CD4-positive, alpha-beta T cell treated with Interleukin-2 at 100 ng/mL for 4 hours (primary cell): ENCODE results near the gene MKLN1.

ENCODE experiments used
- DNase-seq: peaks from one replicate; pipeline ENCODE4 v3.0.0-alpha.2; 2020; ENCODE audit warnings: low spot score

Gene MKLN1

DNA sequence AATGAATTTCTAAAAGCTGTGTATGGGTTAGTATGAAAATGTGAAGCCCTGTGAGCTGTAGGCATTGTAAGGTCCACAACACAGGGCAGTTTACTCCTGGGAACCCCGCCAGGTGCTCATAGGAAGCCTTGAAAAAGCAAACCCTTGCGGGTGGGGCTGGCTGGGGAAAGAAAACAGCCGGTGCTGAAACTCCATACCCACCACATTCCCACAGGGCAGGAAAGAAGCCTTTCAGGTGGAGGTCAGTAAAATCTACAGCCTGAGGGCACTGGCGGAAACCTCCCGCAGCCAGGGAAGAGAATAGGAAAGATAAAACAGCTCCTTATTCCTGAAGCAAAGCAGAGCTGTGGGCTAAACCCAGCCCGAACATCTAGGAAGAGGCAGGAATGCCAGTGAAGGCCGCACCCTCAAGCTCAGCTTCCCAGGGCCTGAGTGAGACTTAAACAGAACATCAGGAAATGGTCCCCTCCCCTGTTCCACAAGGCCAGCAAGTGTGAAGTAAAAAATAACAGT lies 194.0 kb downstream of the MKLN1 start:
- DNase-seq = no peak

DNA sequence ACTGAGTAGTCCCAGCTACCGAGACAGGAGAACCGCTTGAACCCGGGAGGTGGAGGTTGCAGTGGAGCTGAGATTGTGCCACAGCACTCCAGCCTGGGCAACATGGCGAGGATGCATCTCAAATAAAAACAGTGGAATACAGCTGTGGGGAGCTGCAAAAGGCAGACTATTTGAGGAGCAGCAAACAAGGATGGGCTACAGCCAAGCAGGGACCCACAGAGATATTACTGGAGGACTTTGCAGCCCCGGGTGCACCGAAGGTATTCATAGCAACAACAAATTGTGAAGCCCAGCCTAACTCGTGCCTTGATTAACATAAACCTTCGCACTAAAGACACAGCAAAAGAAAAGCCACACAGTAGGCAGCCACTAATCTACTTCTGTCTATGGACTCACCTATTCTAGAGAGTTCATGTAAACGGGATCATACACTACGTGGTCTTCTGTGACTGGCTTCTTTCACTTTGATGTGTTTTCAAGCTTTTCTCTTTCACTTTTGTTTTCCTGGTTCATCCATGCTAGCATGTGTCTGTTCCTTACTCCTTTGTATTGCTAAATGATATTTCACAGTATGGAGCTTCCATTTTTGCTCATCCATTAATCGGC lies 194.8 kb downstream of the MKLN1 start:
- DNase-seq = no peak

DNA sequence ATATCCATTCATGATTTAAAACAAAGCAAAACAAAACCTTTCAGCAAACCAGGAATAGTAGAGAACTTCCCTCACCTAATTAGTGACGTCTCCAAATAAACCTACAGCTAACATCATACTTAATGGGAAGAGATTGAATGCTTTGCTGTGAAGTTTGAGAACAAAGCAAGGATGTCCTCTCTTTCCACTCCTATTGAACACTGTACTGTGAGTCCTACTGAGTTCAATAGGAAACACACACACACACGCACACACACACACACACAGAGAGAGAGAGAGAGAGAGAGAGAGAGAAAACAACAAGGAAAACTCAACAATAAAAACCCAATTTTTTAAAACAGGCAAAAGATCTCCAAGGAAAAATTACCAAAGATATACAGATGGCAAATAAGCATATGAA lies 196.4 kb downstream of the MKLN1 start:
- DNase-seq = no peak

DNA sequence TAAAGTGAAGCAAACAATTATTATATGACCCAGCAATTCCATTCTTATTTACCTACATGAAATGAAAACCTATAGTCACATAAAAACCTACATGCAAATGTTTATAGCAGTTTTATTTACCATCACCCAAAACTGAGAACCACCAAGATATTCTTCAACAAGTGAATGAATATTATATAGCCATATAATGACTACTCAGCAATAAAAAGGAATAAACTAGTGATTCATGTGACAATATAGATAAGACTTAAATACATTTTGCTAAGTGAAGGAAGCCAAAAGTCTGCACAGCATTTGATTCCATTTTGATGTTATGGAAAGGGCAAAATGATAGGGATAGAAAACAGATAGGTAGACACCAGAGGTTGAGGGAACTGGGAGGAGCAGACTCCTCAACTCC lies 197.0 kb downstream of the MKLN1 start:
- no peak for DNase-seq

DNA sequence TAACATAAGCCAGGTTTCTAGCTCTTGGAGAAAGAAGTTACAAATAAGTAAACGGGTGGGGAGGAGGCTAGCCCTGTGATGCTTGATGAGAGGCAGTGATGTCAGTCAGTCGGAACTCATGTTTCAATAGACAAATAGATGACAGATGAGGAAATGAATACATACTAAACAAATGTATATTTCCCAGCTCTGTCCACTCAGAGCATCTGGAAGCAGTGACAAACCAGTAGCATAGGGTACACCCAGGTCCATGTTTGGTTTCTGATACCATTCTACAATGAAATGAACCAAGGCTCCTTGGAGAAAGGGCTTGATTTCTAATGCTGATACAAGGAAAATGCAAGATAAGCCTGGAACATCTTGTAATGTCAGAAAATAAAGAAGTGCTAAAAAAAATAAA lies 198.1 kb downstream of the MKLN1 start:
- no peak for DNase-seq

DNA sequence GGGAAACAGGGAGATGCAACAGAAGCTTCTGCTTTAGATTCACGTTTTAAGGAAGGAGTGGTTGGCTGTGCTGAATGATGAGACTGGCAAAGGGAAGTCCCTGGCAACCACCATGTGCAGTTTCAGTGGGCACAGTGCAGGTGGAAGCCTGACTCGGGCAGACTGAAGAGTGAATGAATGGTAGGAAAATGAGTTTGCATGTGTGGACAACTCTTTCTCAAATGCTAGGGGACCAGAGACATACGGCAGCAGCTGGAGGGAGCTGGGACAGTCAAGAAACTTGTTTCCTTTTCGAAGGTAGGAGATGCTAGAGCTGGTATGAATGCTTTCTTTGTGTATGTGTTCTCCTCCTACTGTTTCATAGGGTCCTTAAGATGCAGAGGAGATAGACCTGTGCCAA lies 199.8 kb downstream of the MKLN1 start:
- DNase-seq = no peak

DNA sequence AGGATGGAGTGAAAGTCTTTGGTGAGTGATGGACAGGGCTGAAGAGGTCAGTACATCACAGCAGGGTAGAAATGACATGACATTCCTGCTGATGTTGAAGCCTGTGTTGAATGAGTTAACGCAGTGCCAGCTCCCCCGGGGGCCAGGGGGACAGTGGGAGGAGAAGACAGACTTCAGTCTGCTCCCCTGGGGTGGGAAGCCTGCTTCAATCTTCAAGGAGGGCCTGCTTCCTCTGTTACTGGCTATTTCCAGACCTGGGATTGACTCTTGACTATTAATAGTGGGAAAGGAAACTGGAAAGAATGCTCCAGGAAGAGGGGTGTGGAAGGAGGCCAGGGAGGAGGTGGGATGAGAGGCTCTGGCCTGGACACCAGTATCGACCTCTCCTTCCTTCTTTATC lies 201.5 kb downstream of the MKLN1 start:
- DNase-seq = no peak

DNA sequence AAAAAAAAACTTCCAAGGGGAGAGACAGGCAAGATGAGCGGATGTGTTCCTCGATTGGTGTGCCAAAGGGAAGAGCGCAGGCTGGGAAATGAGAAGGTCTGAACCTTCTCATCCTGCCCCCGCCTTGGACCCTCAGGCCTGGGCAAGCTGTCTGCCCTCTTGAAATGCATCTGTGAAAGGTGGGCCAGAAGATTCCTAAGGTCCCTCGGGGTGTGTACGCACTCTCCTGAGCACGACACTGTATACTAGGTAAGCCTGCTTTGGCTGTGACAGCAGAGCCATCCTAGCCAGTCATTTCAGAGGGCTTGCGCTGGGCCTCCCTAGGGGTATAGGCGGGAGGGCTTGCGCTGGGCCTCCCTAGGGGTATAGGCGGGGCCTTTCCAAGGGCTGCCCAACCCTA lies 201.9 kb downstream of the MKLN1 start:
- no peak for DNase-seq

DNA sequence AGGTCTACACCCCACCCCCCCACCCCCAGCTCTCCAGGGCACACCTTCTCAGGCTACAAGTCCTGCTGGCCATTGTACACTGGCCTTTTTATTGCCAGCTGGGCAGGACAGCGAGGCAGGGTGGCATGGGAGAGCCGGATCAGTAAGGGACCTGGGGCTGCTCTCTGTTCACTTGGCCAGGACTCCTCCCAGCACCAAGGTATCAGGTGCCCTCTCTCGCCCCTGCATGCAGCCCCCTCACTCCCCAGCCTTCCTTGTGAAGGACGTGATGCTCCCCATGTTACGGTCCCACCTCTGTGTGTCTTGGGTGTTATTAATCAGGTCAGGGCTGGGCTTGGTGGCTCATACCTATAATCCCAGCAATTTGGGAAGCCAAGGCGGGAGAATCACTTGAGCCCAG lies 202.5 kb downstream of the MKLN1 start:
- DNase-seq = no peak

DNA sequence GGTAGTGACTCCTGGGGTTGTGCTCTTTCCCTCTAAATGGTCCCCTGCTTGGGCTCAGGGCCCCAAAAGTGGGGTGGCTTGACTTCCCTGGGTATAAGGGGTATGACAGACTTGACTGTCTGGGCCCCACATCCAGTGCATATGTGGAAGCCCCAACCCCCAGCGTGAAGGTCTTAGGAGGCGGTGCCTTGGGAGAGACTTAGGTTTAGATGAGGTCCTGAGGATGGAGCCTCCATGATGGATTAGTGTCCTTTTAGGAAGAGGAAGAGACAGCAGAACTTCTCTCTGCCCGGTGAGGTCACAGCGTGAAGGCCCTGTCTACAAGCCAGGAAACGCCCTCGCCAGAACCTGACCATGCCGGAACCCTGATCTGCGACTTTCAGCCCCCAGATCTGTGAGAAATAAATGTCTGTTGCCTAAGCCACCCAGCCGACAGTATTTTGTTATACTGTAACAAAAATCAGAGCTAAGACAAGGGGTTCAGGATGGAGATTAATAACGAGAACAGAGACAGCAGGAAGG lies 205.0 kb downstream of the MKLN1 start:
- no peak for DNase-seq

DNA sequence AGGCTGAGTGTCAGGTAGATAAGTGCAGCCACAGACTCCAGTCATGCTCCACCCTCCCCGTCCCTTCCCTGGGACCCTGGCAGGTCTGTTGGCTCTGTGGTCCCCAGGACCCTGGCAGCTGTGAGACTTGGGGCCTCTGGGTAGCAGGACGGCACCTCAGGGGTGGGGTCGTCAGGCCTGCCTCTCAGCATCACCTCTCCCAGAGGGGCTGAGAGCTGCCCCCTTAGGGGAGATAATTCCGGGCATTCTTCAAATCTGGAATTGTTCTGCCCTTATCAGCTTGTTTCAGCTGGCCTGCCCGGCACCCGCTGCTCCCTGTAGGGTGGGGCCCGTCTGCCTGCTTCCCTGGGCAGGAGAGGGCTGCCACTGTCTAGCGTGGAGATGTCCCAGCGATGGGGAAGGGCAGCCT lies 205.5 kb downstream of the MKLN1 start:
- DNase-seq = no peak

DNA sequence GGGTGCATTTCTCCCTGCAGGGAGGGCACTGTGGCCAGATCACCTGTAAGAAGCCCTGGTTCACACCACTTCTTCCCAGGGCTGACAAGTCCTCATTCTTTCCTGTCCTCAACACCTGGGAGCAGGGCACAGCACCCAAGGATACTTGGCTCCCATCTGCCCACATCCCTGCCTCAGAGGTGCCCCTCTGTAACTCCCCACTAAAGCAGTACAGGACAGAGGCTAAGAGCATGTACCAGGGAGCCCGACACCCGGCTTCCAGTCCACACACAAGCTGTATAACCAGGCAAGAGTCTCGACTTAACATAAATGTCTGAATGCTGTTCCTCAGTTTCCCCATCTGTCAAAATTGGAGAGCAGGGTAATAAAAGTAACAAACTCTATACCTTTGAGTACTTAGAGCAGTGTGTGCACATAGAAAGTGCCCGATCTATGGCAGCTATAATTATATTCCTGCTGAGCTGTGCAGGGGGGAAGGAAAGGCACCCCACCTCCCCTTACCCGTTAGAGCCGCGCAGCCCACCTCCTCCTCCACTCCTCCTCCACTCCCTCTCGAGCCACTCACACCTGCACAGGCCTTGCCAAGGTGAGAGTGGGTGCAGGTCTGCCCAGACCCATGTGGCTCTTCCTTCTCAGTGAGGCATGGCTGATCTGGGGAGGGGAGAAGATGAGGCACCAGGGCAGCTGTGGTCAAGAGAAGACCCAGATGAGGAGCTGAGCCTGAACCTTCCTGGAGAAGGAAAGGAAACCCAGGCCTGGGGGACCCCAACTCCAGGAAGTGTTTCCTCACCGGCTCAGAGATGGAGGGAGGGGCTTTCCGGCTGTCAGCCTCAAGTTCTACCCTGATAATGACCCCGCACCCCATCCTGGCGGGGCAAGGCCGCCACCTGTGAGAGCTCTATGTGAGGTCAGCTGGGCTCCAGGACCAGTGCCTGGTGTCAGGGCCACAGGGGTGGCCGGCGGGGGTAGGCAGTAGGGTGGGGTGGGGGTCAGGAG lies 206.2 kb downstream of the MKLN1 start:
- DNase-seq = no peak

DNA sequence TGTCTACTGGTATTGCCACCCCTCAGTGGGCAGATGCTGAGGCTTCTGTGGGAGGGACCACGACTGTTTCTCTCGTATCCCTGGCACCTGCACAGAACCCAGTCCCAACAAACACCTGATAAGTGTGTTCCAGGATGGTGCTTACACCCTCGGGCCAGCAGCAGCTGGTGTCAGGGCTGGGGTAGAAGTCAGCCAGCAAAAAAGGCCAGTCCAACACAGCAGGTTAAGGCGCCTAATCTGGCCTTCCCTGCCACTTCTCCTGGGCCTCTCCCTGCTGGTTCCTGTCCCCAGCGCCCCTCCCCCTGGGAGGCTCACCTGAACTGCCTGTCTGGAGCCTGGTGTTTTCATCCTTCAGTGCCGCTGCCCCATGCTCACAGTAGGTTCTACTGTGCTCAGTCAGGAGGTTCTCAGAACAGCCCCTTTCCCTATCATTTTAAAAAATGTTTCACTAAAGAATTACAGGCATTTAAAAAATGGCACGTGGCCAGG lies 208.7 kb downstream of the MKLN1 start:
- DNase-seq = no peak

DNA sequence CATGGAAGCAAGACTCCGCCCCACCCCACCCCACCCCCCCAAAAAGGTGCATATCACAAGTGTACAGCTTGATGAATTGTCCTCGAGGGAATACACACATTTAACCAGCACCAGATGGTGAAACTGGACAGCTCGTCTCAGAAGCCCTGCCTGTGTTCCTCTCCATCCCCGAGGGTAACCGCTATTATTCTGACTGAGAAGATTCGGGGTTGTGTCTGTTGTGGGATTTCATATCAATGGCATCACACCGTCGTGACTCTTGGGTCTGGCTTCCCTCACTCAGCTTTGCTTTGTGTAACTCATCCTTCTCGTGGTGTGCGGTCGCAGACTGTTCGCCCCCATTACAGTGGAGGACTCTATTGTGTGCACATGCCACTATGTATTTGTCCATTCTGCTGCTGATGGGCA lies 209.9 kb downstream of the MKLN1 start:
- DNase-seq = no peak

DNA sequence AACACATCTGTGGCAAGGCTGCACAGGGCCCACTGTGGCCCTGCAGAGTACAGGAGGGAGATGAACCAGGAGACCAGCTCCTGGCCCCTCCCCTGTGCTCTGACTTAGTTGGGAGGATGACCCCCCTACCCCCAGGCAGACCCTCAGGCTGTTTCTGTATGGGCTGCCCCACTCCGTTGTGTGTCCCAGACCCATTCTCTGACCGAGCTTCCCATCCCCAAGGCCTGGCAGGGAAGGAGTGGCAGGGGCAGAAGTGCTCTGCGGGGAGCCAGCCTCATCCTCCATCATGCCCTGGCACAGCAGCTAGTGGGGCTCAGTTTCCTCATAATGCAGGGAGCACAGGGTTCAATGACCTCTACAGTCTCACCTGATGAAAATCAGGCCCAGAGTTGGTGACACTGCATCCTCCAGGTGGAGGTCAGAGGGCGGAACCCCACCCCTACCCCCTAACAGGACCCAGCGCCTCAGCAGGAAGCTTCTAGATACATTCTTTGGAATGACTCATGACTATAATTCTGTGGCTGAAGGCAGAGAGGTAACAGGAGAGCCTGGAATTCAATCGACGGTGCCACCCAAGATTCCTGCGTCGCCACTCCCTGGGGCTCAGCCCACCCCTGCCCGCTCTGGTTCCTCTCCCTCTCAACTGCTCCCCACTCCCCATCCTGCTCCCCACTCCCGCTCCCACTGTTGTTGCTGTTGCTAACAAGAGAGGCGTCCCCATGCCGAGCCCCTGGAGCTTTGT lies 210.6 kb downstream of the MKLN1 start:
- DNase-seq = no peak

DNA sequence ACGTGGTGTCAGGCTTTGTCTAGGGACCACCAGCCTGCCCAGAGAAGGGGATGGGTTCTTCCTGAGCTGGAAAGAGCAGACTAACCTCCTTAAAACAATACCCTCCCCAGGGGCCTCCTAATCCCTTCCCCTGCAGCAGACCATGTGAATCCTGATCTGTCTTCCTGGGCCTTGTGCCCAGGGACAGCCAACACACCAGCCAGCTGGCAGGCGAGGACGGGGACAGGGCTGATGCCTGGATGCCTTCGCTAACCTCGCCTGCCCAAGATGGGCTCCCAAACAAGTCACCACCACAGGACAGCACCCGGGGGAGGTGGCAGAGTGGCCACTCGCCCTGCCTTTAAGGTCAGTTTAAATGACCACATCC lies 211.1 kb downstream of the MKLN1 start:
- DNase-seq = no peak

DNA sequence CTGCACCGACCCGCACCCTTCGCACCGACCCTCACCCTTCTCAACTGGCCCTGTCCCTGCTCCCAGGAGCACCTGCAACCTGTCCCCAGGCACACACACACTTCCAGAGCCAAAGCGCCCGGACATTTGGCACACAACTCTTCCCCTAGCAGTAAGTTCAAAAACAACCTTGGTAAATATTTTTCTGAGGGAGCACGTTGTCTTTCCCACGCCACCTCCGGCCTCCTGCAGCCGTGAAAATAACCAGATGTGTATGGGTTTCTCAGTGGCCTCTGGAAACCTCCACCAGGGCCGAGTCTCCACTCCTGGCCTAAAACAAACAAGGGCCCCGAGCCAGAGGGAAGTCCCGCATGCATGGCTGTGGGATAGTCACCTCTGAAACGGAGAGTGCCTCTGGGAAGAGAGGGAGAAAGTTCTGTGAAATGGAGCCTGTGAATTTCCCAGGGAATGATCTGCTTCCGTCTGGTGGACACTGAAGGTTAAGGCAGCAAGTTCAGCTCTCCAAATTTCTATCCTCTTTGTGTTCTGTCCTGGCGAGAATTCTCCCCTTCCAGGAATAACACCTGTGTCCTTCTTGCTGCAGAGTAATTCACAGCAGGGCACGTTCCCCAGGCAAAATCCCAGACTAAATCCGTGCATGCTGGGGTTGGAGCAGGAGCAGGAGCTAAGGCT lies 213.0 kb downstream of the MKLN1 start:
- no peak for DNase-seq

DNA sequence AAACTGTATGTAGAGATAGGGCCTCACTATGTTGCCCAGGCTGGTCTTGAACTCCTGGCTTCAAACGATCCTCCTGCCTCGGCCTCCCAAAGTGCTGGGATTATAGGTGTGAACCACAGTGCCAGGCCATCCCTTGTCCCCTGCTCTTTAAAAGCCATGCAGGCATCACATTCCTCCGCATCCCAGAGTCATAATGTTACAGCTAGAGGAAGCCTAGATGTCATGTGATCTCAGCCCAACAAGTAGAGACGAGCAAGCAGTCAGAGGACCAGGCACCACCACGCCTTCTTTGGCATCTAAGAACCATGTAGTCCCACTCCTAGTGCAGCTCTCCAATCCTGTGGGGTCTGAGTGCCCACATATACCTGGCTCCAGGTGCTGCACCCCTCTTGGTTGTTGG lies 215.6 kb downstream of the MKLN1 start:
- DNase-seq = no peak

DNA sequence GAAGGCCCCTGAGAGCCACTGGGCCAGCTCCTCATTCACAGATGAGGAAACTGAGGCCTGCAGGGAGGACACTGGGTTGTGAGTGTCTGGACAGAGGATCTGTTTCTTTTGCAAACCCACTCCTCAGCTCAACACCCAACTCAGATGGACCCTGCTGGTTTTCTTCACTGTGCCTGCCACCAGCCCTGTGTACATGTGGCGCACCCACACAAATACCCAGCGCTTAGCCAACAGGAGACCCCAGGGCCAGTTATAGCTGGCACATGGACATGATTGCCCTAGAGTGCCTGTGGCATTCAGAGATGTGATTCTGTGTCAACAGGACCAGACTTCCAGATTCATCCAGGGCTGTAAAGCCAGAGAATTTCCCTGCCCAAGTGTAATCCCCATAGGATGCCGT lies 216.3 kb downstream of the MKLN1 start:
- no peak for DNase-seq

DNA sequence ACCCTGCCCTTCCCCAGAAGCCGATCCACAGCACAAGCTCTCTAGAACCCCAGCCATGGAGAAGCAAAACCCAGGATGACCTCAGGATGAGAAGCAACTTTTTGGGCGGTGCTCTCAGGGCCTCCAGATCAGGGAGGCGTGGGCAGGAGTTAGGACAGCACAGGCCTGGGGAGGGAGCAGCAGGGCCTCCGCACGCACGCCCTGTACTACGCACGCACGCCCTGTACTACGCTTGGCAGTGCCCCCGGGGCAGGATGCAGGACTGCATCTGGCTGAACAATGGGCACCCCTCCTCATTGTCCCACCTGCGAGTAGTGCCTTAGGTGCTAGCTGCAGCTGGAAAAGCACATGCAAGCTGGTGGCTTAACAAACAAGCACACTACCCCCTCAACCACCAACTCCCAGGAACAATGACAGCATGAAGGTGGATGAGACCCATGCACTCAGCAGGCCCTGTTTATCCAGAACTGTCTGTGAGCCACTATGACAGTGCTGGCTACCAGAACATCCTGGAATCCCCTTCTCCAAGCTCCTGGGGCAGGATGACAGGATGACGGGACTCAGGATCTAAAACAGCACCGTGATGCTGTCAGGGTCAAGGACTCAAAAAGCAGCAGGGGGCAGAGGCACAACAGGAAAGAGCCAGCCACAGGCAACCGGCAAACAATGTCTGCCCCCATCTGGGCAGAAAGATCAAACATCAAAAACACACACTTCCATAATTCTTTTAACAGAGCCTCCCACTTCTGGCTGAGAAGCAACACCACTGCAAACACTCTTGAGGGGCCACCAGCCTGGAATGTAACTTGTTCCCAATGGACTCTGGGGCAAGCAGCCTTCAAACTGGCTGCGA lies 217.0 kb downstream of the MKLN1 start:
- no peak for DNase-seq

DNA sequence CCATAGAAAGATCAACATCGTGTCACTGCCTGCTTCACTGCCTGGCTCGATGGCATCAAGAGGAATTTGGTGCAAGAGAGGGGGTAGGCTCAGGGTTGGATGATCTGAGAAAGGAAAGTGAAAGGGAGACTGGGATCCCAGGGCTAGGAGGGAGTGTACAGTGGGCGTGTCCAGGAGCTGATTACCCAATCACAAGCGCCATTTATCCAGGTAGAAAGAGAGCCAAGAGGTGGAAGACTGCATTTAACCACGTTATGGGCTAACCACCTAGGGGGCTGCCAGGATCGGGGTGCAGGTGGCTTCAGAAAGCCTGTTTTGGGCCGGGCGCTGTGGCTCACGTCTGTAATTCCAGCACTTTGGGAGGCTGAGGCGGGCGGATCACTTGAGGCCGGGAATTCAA lies 218.4 kb downstream of the MKLN1 start:
- DNase-seq = no peak
